ENCODE measurements around the gene STXBP1.

DNA sequence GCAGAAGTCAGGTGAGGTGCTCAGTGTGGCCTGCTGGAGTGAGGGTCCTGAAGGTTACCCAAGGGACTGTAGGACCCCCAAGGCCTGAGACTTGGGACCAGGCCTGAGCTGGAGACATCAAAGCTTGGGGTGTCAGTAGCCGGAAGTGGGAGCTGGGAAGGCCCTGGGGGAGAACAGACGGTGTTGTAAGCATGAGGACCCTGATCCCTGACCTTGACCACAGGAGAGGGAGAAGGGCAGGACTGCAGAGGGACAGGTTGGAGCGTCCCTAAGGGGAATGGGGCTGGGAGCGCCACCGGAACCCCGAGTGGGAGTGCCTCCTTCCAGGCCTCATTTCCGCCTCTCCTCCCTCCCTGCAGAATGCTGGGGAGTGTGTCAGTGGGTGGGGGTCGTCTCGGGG is 104.3 kb downstream of the STXBP1 start:
- TF ChIP-seq CTCF (IDR thresholded peaks at IDR 0.05) (no peak), EZH2 (IDR thresholded peaks at IDR 0.05) (no peak), EZH2phosphoT487 (IDR thresholded peaks at IDR 0.05) (no peak)

Measured in neural progenitor cell (in vitro differentiated cells).